GM19452 (cell line): ENCODE results near the gene ACSL3.
"Not testable (repeated sequence)": the region's sequence is repeated elsewhere in the genome, so short reads cannot be mapped to it uniquely, and the experiment has no call there.

ENCODE experiments used
- ATAC-seq: cut with Tn5 transposase; IDR thresholded peaks from one replicate; pipeline ENCODE4 v1.9.1; 2021; ENCODE audit not compliant: unreplicated experiment

ACSL3 gene

GRCh38 chr2:222851956-222852617 lies 8.7 kb upstream of the ACSL3 start:
- no peak for ATAC-seq

- no peak for ATAC-seq
These were observed 5.8 kb upstream of the ACSL3 start for GRCh38 chr2:222854773-222855700.

GRCh38 chr2:222859786-222860612 lies 837 bp upstream of the ACSL3 start:
- no peak for ATAC-seq

- ATAC-seq: no peak
These were observed 722 bp downstream of the ACSL3 start for GRCh38 chr2:222861411-222862105.

- ATAC-seq: no peak
These were observed 1.5 kb downstream of the ACSL3 start for GRCh38 chr2:222862106-222862908.

- no peak for ATAC-seq
These were observed 2.2 kb downstream of the ACSL3 start for GRCh38 chr2:222862909-222863544.

- ATAC-seq: no peak
These were observed 3.5 kb downstream of the ACSL3 start for GRCh38 chr2:222864296-222864695.

- no peak for ATAC-seq
These were observed 4.5 kb downstream of the ACSL3 start for GRCh38 chr2:222865301-222865700.

- ATAC-seq: no peak
These were observed 5.6 kb downstream of the ACSL3 start for GRCh38 chr2:222866358-222866960.

GRCh38 chr2:222868560-222869251 lies 7.9 kb downstream of the ACSL3 start:
- not testable (repeated sequence) for ATAC-seq

GRCh38 chr2:222869252-222869560 lies 8.4 kb downstream of the ACSL3 start:
- ATAC-seq: no peak

- ATAC-seq: no peak
These were observed 10.5 kb downstream of the ACSL3 start for GRCh38 chr2:222871291-222871690.

GRCh38 chr2:222872551-222872950 lies 11.7 kb downstream of the ACSL3 start:
- ATAC-seq: no peak

- no peak for ATAC-seq
These were observed 14.6 kb downstream of the ACSL3 start for GRCh38 chr2:222875482-222875881.

- ATAC-seq: no peak
These were observed 16.1 kb downstream of the ACSL3 start for GRCh38 chr2:222876947-222877346.

GRCh38 chr2:222877556-222878300 lies 16.9 kb downstream of the ACSL3 start:
- no peak for ATAC-seq

GRCh38 chr2:222878301-222878876 lies 17.6 kb downstream of the ACSL3 start:
- ATAC-seq: no peak
